Hepatic stellate cell (primary cell): ENCODE measurements around the gene MFSD6L.

Experiments used
- DNase-seq: peaks from one replicate; pipeline ENCODE4 v3.0.0; 2011; ENCODE audit warnings: low spot score

MFSD6L gene

DNA sequence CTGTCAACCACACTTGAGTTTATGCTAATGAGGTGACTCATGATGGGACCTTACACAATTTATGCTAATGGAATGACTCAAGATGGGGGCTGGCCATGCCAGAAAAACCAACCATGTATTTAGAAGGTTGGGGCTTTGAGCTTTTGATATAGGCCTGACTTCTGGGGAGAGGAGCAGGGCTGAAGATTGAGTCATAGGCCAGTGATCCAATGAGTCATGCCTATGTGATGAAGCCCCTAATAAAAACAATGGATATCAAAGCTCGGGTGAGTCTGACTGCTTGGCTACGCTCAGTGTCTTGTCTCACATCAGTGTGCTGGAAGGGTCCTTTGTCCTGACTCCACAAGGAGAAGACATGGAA, 7.3 kb downstream of the MFSD6L start:
- DNase-seq, result no peak

DNA sequence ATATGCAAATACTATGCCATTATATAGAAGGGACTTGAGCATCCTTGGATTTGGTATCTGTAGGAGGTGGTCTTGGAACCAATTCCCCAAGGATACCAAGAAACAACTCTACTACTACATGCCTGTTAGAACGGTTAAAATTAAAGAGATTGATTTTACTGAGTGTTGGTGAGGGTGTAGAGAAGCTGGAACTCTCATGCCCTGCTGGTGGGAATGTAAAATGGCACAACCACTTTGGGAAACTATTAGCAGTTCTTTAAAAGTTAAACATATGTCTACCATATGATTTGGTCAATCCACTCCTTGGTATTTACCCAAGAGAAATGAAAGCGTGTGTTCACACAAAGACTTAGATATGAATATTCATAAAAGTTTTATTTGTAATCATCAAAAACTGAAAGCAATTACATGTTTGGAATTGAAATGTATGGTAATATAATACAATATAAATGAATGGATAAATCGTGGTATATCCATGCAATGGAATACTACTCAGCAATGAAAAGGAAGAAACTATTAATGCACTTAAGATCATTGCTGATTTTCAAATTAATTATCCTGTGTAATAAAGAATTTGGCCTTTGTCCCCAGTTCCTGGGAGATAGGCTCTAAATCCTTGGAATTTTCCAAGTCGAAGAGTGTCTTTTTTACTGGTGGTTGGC, 7.8 kb downstream of the MFSD6L start:
- DNase-seq, result no peak

DNA sequence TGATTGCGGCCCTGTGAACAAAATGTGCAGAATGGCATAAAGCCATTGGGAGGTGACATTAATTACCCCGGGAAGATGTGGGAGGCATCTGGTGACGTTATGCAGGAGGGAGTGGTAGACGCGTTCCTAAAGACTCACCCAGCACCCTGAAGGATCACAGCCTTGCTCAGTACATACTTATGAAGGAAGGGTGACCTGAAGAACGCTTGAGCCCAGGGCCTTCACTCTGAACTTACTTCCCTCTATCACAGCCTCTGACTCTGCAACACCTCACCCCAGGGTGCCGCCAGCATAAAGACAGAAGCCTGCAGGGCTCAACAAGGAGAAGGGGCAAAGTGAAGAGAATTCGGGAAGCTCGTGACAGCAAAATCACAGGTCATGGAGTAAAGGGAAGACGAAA, 9.4 kb downstream of the MFSD6L start:
- DNase-seq, result no peak

DNA sequence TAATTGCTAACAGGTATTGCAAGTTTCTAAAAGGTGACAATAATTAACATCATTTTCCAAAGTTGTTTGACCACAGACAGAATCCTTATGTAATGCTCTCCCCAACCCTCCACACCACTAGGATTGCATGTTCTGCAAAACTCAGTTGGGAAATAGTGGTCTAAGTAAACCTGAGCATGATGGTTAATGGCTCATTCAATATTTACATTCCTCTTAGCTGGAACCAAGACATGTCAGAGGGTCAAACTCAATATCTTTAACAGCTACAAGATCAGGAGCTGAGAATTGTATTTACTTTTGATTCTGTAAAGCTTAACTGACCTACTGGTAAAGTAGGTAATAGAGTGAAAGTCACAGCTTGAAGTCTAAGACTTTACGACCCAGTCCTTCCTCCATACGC, 10.2 kb downstream of the MFSD6L start:
- no peak for DNase-seq

DNA sequence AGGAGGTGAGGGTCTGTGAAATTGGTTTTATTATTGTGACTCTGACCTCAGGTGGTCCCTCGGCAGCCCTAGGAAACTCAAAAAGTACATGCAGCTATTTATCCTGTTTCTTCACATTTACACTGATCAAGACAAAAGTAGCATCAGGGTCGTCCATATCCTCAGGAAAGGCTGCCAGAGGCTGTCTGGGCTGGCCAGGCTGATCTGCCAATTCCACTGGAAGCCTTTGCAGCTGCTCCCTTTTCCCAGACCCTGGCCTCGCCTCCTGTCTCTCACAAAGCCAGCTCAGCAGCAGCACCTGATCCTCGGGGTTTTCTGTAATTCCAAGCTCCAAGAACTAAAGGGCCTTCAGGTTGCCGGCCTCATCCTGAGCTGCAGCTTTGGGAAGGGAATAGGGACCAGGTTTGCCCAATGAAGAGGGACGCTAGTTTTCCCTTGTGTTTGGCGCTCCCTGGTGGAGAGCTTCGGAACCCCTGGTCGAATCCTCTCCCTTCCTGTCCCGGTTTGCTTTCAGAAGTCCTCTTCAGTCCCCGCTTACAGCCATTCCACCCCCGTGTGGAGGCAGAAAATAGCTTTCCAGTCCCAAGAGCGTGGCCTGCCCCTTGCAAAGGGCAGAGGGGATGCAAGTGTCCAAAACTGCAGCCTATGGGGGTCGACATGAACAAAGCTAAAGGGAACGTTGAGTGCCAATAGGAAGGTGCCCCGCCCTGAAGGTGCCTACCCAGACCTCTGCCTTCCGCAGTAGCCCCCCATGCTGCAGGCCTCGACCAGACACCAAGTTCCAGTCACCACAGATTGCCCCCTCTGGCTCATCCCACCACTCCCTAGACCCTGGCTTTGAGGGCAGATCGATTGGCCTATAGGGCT, 13.4 kb downstream of the MFSD6L start:
- DNase-seq, result peak; percentile 73

DNA sequence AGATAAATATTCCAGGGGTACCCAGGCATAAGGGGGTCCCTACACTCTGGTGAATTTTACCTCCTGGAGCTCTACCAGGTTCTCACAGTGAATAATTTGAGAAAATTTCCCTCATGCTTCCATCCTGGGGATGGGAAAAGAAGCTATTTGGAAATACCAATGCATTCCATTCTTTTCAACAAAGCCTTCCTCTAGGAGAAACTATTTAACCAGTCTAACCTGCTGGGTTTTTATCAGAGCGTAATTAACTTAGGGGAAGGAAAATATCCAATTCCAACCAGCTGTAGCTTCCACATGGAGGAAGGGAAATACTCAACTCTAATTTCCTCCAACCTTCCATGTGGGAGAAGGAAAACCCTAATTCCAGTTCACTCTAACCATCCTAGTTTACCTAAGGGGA, 17.0 kb downstream of the MFSD6L start:
- no peak for DNase-seq

DNA sequence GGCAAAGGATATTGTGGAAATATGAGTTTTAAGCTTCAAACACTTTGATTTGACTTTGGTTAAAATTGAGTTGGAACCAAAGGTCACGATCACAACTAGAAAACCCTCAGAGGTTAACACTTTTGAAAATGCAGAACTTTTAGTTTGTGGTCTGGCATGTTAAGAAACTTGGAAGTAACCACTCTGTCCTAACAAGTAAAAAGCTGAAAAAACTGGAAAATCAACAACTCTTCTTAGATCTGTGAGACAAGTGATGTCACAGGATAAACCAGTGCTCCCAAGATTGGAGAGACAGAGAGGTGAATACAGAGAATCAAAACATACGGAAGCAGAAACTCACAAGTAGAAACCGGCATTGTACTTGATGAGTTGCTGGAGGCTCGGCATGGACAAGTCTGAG, 17.4 kb downstream of the MFSD6L start:
- no peak for DNase-seq

DNA sequence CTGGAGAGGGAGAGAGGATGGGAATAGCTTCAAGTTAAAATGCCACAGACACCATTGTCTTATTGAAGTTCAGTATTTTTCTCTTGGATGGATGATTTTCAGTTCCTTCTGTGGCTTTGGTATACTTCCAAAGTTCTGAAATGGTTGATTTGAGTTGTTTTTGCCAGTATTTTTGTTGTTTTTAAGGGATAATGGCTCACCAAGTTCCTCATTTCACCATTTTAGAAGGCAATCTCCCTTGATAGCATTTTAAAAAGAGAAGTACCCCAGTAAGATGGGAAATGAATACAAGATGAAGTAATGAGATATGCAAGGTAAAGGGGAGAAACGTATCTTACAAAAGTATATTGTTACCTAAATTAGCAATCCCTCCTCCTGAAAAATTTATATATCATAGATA, 22.3 kb downstream of the MFSD6L start:
- DNase-seq, result no peak

DNA sequence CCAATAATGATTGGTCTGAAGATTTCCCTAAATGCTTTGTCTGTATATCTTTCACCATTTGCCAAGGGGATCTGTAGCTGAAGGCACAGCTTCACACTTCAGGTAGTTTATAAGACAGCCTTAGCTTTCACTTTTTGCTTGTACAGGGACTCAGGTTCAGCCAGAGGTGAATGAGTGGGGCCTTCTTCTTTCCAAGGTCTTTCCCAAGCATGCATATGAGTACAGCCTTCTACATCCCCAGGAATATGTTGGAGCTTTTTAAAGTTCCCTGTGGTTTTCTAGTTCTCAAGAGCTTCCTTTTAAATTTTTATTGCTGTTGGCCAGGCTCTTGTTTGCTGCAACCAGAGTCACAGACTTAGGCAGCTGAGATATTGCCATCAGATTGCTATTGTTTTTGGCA, 22.9 kb downstream of the MFSD6L start:
- DNase-seq, result no peak

DNA sequence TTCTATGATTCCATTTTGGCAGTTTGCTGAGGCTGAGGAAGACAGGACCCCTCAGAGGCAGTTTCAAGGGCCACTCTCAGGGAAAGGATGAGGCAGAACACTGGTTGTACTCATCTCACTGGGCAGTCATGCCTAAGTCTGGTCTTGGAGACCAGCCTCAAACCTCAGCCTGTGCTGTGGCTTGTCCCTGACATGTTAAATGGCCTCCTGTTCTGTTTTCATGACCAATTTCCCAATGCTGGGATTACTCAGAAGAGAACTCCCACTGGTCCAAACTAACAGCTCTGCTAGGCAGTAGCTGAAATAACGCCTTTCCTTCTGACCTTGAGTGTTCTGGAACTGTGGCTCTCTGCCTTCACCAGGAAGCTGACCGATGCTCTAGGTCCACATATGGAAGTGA, 32.4 kb downstream of the MFSD6L start:
- DNase-seq, result no peak

DNA sequence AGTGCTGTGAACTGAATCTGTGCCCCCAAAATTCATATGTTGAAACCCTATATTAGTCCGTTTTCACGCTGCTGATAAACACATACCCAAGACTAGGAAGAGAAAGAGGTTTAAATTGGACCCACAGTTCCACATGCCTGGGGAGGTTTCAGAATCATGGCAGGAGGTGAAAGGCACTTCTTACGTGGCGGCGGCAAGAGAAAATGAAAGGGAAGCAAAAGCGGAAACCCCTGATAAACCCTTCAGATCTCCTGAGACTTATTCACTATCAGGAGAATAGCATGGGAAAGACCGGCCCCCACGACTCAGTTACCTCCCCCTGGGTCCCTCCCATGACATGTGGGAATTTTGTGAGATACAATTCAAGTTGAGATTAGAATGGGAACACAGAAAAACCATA, 37.2 kb downstream of the MFSD6L start:
- DNase-seq, result no peak

DNA sequence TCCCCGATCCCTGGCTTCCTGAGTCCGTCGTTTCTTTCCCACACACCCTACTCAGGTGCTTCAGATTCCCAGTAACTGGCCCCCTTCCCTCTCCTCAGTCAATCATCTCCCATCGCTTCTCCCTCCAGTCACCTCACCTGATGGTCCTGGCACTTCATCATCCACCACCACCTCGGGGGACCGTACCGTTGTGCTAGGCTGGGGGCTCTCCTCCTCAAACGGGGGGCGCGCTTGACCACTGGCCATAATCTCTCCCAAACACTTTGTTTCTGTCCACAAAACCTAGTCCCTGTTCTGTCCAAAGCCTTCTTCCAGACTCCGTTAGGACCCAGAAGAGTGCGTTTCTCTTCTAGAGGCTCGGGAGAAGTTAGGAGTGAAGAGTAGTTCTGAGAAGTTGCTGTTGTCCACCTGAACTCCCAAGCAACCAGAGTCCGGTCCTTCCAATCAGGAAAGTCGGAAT, 41.0 kb downstream of the MFSD6L start, which contains the start of gene SPDYE4:
TSS of gene SPDYE4 (minus strand) at position 410 of the 460 bp plus-strand sequence. CDS start at position 246, 164 bp downstream.
- DNase-seq, result no peak

DNA sequence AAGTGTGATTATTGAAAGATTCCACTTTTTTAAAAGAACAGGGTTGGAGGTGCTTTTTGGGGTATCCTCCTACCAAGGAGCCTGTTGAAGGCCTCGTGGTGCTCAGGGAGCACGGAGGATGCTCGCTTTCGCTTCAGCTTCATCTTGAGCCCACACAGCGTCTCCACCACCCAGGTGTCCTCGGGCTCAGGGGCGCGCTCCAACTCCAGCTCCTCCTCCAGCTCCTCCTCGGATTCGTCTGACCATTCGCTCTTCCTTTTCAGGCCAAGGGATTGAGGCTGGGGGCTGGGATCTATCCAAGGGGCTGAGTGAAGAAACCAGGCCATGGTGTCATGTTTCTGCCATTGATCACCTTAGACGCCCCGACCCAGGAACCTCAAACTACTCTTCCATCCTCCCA, 42.0 kb downstream of the MFSD6L start:
- DNase-seq, result no peak

DNA sequence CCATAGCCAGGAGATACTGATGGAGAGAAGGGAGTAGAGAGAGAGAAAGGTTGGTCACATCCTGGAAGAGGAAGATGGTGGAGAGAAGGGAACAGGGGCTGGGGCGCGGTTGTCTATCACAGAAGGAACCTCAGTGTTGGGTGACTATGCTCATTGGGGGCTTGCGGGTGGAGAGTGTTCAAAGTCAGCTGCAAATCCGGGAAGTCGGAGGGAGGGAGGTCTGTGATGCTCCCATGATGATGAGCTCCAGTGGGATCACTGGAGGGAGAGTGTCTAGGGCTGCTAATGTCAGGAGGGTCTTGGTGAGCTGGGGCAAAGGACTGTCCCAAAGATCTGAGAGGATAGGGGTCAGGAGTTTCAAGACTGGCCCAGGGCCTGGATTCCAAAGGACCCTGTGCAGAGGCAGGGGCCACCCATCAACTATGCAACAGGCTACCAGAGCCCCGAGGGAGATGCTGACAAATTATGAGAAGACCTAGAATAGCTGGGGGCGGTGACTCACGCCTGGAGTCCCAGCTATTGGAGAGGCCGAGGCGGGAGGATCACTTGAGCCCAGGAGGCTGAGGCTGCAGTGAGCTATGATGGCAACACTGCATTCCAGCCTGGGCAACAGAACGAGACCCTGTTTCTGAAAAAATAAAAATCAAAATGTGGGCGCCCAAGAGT, 43.4 kb downstream of the MFSD6L start:
- DNase-seq, result no peak

DNA sequence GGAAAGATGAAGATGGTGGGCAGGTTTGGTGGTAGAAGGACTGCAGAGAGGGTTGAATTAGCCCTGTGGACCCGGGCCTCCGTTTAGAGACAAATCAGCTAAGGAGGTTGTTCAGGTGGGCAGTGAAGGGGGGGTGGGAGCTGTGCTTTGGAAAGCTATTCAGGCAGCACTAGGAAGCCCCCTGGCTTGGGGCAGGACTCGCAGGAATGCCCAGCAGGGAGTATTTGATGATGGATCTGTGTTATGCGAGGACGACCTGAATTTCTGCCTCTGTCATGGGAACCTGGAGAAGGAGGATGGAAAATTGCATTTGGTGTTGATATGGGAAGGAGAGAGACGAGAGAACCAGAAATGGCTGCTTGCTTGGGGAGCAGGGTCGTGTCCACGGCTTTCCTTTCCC, 44.3 kb downstream of the MFSD6L start:
- no peak for DNase-seq

DNA sequence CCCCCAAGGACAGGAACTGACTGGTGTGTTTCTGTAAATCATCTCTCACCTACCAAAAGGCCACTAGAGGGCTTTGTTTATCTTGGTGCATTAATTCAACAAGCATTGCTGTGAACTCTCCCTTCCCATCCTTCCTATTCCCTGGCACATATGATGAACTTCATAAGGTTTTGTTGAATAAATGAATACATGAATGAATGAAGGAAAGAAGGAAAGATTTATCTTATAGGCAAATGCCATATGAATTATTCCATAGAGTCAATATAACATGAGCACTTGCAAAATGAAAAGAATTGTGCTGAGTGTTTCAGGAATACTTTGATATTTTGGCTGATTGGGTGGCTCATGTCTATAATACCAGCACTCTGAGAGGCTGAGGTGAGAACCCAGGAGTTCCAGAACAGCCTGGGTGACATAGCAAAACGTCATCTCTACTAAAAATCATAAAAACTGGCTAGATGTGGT, 45.2 kb downstream of the MFSD6L start:
- no peak for DNase-seq

DNA sequence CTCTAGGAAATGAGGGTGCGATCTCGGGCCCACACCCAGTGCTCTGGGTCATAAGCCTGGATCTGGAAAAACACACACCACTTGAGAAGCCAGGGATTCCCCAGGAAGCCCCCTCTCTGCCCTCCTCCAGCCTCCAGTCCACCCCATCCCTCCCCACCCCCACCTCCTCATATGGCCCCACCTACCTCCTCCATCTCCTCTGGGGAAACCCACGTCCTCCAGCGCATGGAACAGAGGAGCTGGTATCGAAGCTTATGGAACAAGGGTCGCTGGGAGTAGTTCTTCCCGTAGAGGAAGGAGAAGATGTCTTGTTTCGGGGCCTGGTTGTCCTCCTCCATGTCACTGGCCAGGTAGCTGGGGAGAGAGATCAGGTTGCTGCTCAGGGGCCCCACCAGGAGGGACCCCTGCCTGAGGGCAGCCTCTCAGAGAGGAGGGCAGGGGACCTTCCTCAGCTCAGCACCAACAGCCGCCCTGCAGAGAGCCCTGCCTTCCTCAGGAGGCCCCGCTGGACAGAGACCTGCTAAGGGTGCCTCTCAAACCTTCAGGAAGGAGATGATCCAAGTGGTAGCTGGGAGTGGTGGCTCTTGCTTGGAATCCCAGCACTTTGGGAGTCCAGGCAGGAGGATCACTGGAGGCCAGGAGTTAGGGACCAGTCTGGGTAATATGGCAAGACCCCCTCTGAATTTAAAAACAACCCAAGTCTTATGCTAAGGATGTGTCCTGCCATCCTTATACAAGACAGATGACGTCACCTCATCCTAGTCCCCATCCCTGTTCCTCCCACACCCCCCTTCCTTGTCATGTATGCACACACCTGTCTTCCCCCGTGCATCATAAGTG, 45.8 kb downstream of the MFSD6L start:
- DNase-seq, result no peak

DNA sequence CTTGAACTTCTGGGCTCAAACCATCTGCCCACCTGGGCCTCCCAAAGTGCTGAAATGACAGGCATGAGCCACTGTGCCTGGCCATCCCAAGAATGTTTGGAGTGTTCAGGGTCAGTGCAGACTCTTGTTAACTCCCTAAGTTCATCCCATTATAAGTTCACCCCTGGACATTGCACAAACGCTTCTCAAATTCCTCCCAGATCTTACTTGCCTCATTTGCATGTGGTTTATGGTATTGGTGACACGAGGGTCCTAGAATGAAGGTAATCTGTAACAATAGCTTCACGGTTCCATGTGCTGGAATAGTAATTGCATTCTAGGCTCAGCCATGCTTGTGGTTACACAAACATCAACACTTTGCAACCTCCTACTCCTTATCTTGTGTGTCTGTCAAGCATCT, 49.5 kb downstream of the MFSD6L start:
- no peak for DNase-seq

DNA sequence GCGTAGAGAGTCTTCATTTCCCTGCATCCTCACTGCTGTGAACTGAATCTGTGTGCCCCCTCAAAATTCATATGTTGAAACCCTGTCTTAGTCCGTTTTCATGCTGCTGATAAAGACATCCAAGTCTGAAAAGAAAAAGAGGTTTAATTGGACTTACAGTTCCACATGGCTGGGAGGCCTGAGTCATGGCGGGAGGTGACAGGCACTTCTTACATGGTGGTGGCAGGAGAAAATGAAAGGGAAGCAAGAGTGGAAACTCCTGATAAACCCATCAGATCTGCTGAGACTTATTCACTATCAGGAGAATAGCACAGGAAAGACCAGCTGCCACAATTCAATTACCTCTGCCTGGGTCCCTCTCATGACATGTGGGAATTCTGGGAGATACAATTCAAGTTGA, 51.4 kb downstream of the MFSD6L start:
- DNase-seq, result no peak
